GM12864 (cell line): Measurements from ENCODE around the gene PYCARD.

Experiments
- DNase-seq: peaks from one replicate; pipeline ENCODE4 v3.0.0-alpha.2; 2011; ENCODE audit warnings: low read depth
- H3K4me3 ChIP-seq: 2 replicates; pipeline ENCODE4 v1.5.1; 2011; ENCODE audit warnings: mild to moderate bottlenecking, low read depth, low read length, control low read depth
- CTCF ChIP-seq: IDR thresholded peaks from 2 replicates; pipeline ENCODE4 v1.5.1; 2011; ENCODE audit warnings: low read depth, mild to moderate bottlenecking, moderate library complexity, low read length, control low read depth, inconsistent platforms; ENCODE audit errors: missing control alignments

The PYCARD gene

GRCh38 chr16:31224092-31224955, 21.8 kb upstream of the PYCARD start:
- H3K4me3 ChIP-seq, result no peak overlapping the region
- TF ChIP-seq CTCF, result no peak
- no peak for DNase-seq

- no peak for TF ChIP-seq CTCF
- H3K4me3 ChIP-seq, result no peak overlapping the region
- no peak for DNase-seq
Observed at GRCh38 chr16:31223044-31223443, 20.5 kb upstream of the PYCARD start.

GRCh38 chr16:31221357-31222160, 19.0 kb upstream of the PYCARD start:
- TF ChIP-seq CTCF, result no peak
- no peak for DNase-seq
- H3K4me3 ChIP-seq, result no peak overlapping the region

GRCh38 chr16:31219154-31219741, 16.7 kb upstream of the PYCARD start:
- no peak for DNase-seq
- no peak for TF ChIP-seq CTCF
- H3K4me3 ChIP-seq, result no peak overlapping the region

- no peak for DNase-seq
- TF ChIP-seq CTCF, result no peak
- H3K4me3 ChIP-seq, result no peak overlapping the region
Observed at GRCh38 chr16:31217136-31217530, 14.6 kb upstream of the PYCARD start.

- TF ChIP-seq CTCF, result no peak
- no peak within 1 kb of the TSS for H3K4me3 ChIP-seq
- no peak for DNase-seq
Observed at GRCh38 chr16:31216422-31217135, 14.0 kb upstream of the PYCARD start, which contains the start of gene PYDC1. PYDC1 (minus strand) TSS chr16:31217135; CDS start chr16:31217028, 107 bp downstream.
